ENCODE data around the gene ERMAP.
"Not testable (repeated sequence)": the region's sequence is repeated elsewhere in the genome, so short reads cannot be mapped to it uniquely, and the experiment has no call there.

Gene ERMAP

DNA sequence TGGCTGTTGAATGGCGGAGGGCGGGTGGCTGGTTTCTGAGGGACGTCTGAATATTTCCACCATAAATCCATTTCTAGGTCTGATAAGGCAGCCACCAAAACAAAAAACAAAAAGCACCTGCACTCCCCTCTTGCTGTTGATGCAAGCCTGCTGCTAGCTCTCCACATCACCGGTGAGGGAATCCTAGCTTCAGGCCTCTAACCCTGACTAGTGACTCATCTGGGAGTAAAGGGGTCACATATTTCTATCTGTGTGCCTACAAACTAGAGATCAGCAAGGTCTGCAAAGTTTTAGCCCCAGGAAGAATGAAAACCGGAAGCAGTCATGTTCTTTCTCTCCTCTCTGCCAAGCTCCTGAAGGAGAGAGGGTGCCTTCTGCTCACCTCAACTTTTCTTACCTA, 10.3 kb upstream of the ERMAP start:
- no peak overlapping the region for H3K4me3 ChIP-seq (ENCODE audit: low read depth, low read length)
- no peak for DNase-seq (ENCODE audit: low read depth)
- TF ChIP-seq CTCF (IDR thresholded peaks at IDR 0.05; ENCODE audit: control insufficient read depth, extremely low read depth, insufficient read depth) = no peak

GRCh38 chr1:42807056-42807668, 9.8 kb upstream of the ERMAP start:
- H3K4me3 ChIP-seq (ENCODE audit: low read depth, low read length) = no peak overlapping the region
- no peak for DNase-seq (ENCODE audit: low read depth)
- TF ChIP-seq CTCF (IDR thresholded peaks at IDR 0.05; ENCODE audit: control insufficient read depth, extremely low read depth, insufficient read depth) = no peak

GRCh38 chr1:42814815-42815214, 2.1 kb upstream of the ERMAP start:
- DNase-seq (ENCODE audit: low read depth); H3K4me3 ChIP-seq (ENCODE audit: low read depth, low read length): not testable (repeated sequence)

- no peak for TF ChIP-seq CTCF (IDR thresholded peaks at IDR 0.05; ENCODE audit: control insufficient read depth, extremely low read depth, insufficient read depth)
- DNase-seq (ENCODE audit: low read depth) = no peak
- peak overlapping the region; percentile 76 for H3K4me3 ChIP-seq (ENCODE audit: low read depth, low read length)
These were observed 859 bp upstream of the ERMAP start for GRCh38 chr1:42815941-42816584.

- H3K4me3 ChIP-seq (ENCODE audit: low read depth, low read length) = peak overlapping the region; percentile 76
- DNase-seq (ENCODE audit: low read depth) = no peak
- TF ChIP-seq CTCF (IDR thresholded peaks at IDR 0.05; ENCODE audit: control insufficient read depth, extremely low read depth, insufficient read depth) = no peak
These were observed 482 bp downstream of the ERMAP start for GRCh38 chr1:42817440-42817767.

- no peak overlapping the region for H3K4me3 ChIP-seq (ENCODE audit: low read depth, low read length)
- no peak for TF ChIP-seq CTCF (IDR thresholded peaks at IDR 0.05; ENCODE audit: control insufficient read depth, extremely low read depth, insufficient read depth)
- no peak for DNase-seq (ENCODE audit: low read depth)
These were observed 1.1 kb downstream of the ERMAP start for GRCh38 chr1:42817976-42818375.

DNA sequence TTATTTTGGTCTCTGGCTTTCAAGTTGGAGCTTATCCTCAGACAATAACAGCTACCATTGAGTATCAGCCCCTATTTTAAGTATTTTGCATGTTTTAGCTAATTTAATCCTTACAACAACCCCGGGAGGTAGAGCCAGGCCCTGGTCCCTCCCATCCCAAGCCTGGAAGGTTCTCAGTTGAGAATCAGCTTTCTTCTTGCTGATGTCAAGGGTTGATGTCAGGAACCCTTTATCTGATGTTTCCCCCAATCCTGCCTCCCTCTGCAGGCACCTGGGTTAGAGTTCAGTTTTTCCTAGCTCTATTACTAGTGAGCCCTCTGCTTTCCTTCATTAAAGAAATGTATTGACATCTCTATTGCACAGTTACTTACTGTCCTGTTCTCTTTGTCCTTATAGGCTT, 3.9 kb downstream of the ERMAP start:
- TF ChIP-seq CTCF (IDR thresholded peaks at IDR 0.05; ENCODE audit: control insufficient read depth, extremely low read depth, insufficient read depth) = no peak
- DNase-seq (ENCODE audit: low read depth) = no peak
- no peak overlapping the region for H3K4me3 ChIP-seq (ENCODE audit: low read depth, low read length)
